SK-N-SH treated with all-trans-retinoic acid at 6 μM for 48 hours (cell line): ENCODE data around the gene SEPTIN8.

ENCODE experiments used
- CSDC2 ChIP-seq: fragments of 250-450 bp; sonication (Bioruptor Pico); IDR thresholded peaks from 2 replicates; pipeline ENCODE4 v1.5.0; 2020; ENCODE audit warnings: mild to moderate bottlenecking, moderate library complexity
- CSRNP3 ChIP-seq: fragments of 250-450 bp; sonication (Bioruptor Pico); IDR thresholded peaks from 2 replicates; pipeline ENCODE4 v1.5.1; 2021; ENCODE audit warnings: mild to moderate bottlenecking, moderate library complexity
- GLIS3 ChIP-seq: fragments of 250-450 bp; sonication (Bioruptor Pico); IDR thresholded peaks from 2 replicates; pipeline ENCODE4 v1.5.0; 2020; ENCODE audit warnings: mild to moderate bottlenecking, moderate library complexity
- RARB ChIP-seq: fragments of 250-450 bp; sonication (Bioruptor Pico); IDR thresholded peaks from 2 replicates; pipeline ENCODE4 v1.8.0; 2021; ENCODE audit warnings: mild to moderate bottlenecking, moderate library complexity
- ZFP30 ChIP-seq: fragments of 450-650 bp; formaldehyde crosslinking; IDR thresholded peaks from 2 replicates; pipeline ENCODE4 v1.5.0; 2022; ENCODE audit warnings: mild to moderate bottlenecking, moderate library complexity
- ZNF565 ChIP-seq: fragments of 450-650 bp; formaldehyde crosslinking; conservative IDR thresholded peaks from 2 replicates; pipeline ENCODE4 v1.5.0; 2020; ENCODE audit warnings: low read depth, mild to moderate bottlenecking, moderate library complexity
- TF ChIP-seq, protein P1 (sequence below): fragments of 250-450 bp; sonication (Bioruptor Pico); IDR thresholded peaks from 2 replicates; pipeline ENCODE4 v1.8.0; 2020; ENCODE audit warnings: mild to moderate bottlenecking, moderate library complexity, borderline replicate concordance

- TF ChIP-seq CSDC2, result no peak
- no peak for TF ChIP-seq ZFP30 (CRISPR knock-in tag)
- TF ChIP-seq, protein P1, sequence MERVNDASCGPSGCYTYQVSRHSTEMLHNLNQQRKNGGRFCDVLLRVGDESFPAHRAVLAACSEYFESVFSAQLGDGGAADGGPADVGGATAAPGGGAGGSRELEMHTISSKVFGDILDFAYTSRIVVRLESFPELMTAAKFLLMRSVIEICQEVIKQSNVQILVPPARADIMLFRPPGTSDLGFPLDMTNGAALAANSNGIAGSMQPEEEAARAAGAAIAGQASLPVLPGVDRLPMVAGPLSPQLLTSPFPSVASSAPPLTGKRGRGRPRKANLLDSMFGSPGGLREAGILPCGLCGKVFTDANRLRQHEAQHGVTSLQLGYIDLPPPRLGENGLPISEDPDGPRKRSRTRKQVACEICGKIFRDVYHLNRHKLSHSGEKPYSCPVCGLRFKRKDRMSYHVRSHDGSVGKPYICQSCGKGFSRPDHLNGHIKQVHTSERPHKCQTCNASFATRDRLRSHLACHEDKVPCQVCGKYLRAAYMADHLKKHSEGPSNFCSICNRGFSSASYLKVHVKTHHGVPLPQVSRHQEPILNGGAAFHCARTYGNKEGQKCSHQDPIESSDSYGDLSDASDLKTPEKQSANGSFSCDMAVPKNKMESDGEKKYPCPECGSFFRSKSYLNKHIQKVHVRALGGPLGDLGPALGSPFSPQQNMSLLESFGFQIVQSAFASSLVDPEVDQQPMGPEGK, result no peak
- no peak for TF ChIP-seq CSRNP3 (CRISPR knock-in tag)
- TF ChIP-seq ZNF565 (CRISPR knock-in tag), result no peak
- no peak for TF ChIP-seq GLIS3 (CRISPR knock-in tag)
- TF ChIP-seq RARB (CRISPR knock-in tag), result no peak
Measured at GRCh38 chr5:132826424-132827082, 49.5 kb upstream of the SEPTIN8 start.
